ENCODE measurements around the gene DMXL1. TPM values are rescaled to one million over a fixed set of nuclear protein-coding genes. Genes with fewer than 3 reads are reported as not detected.

Gene DMXL1
- total and polyA plus RNA-seq, 12 donors: 5.9 to 36.5 (median 25.4) TPM

- 92 to 96% methylated on average over 2 of the region's 2 CpGs for WGBS, 2 donors
Measured at GRCh38 chr5:119290607-119291006, 219.7 kb downstream of the DMXL1 start.

GRCh38 chr5:119291056-119291455, 220.2 kb downstream of the DMXL1 start:
- Histone ChIP-seq H3K4me3 (no peak overlapping the region), H3K9me3 (peaks cover 0 to 6% (median 0%) of the 10 kb centered on the region in 11 donors), H3K27ac (no peak overlapping the region), H3K36me3 (no peaks in the 10 kb centered on the region), H3K4me1 (peaks cover 0 to 77% (median 22%) of the 10 kb centered on the region in 9 donors), H3K27me3 (no peaks in the 10 kb centered on the region)
- intact Hi-C loops (cut with DNase I): no loop called here
- no peak for TF ChIP-seq CTCF (IDR thresholded peaks at IDR 0.05)
- WGBS, 2 donors: 87 to 88% methylated on average over 5 of the region's 5 CpGs
- ATAC-seq (no peak), DNase-seq (no peak)

More at GRCh38 chr5:119290607-119291006, 219.7 kb downstream of the DMXL1 start:
- no peak overlapping the region for H3K4me3 ChIP-seq
- intact Hi-C loops (cut with DNase I): no loop called here
- no peak overlapping the region for H3K27ac ChIP-seq
- H3K4me1 ChIP-seq: peaks cover under 1 to 81% (median 22%) of the 10 kb centered on the region in 9 donors
- H3K27me3 ChIP-seq: no peaks in the 10 kb centered on the region
- peaks cover 0 to 6% (median 0%) of the 10 kb centered on the region in 11 donors for H3K9me3 ChIP-seq
- no peak for DNase-seq
- no peaks in the 10 kb centered on the region for H3K36me3 ChIP-seq
- no peak for TF ChIP-seq CTCF (IDR thresholded peaks at IDR 0.05)
- ATAC-seq: no peak

GRCh38 chr5:119291877-119292276, 221.0 kb downstream of the DMXL1 start:
- no peak for TF ChIP-seq CTCF (IDR thresholded peaks at IDR 0.05)

GRCh38 chr5:119292701-119293515, 222.0 kb downstream of the DMXL1 start:
- Histone ChIP-seq H3K9me3 (peaks cover 0 to 6% (median 0%) of the 10 kb centered on the region in 11 donors), H3K27ac (no peak overlapping the region), H3K4me1 (peaks cover 0 to 58% (median 20%) of the 10 kb centered on the region in 9 donors), H3K27me3 (no peaks in the 10 kb centered on the region), H3K4me3 (no peak overlapping the region), H3K36me3 (no peaks in the 10 kb centered on the region)
- WGBS, 2 donors: 92 to 98% methylated on average over 3 of the region's 3 CpGs
- ATAC-seq (no peak), DNase-seq (no peak)
- intact Hi-C loops (cut with DNase I): no loop called here
- TF ChIP-seq CTCF (IDR thresholded peaks at IDR 0.05): no peak

More at GRCh38 chr5:119291877-119292276, 221.0 kb downstream of the DMXL1 start:
- Histone ChIP-seq H3K4me3 (no peak overlapping the region), H3K27me3 (no peaks in the 10 kb centered on the region), H3K36me3 (no peaks in the 10 kb centered on the region), H3K9me3 (peaks cover 0 to 6% (median 0%) of the 10 kb centered on the region in 11 donors), H3K4me1 (peaks cover 0 to 69% (median 22%) of the 10 kb centered on the region in 9 donors), H3K27ac (no peak overlapping the region)
- 58 to 70% methylated on average over 3 of the region's 3 CpGs for WGBS, 2 donors
- intact Hi-C loops (cut with DNase I): no loop called here
- DNase-seq (no peak), ATAC-seq (no peak)

Measured in heart right ventricle (tissue), 16 donors.